CD4-positive, alpha-beta T cell treated with Interleukin-12 subunit alpha and Interleukin-12 subunit beta, for 1 hour (primary cell): Measurements from ENCODE around the gene LHFPL2.

Source experiments
- DNase-seq: peaks from one replicate; pipeline ENCODE4 v3.0.0-alpha.2; 2020

LHFPL2 gene

GRCh38 chr5:78563621-78564020, 85.0 kb downstream of the LHFPL2 start:
- DNase-seq: no peak

DNA sequence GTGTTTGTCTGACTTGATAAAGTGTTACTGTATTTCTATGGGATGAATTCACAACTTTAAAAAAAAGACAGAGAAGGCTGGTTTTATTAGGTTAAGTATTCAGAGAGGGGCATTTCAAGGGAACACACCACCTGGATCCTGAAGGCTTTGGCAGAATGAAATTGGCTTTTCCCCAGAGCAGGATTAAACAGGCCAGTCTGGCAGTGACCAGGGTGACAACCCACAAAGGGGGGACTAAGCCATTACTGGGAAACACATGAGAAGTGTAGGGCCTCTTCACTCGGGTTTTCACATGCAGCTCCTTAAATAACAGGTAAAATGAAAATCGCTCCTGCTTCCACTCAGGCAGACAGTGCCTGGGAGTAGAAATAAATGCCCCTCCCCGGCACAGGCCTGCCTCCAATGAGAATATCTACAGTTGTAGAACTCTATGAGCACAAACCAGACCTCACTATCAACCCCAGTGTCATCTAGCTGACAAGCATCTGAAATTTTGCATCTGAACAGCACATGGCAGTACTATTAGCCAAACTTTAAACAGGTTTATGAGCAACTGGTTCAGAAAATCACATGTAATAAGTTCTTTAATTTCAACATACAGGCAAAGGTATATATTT, 85.8 kb downstream of the LHFPL2 start:
- no peak for DNase-seq

- DNase-seq: no peak
These were observed 86.6 kb downstream of the LHFPL2 start for GRCh38 chr5:78562001-78562400.

DNA sequence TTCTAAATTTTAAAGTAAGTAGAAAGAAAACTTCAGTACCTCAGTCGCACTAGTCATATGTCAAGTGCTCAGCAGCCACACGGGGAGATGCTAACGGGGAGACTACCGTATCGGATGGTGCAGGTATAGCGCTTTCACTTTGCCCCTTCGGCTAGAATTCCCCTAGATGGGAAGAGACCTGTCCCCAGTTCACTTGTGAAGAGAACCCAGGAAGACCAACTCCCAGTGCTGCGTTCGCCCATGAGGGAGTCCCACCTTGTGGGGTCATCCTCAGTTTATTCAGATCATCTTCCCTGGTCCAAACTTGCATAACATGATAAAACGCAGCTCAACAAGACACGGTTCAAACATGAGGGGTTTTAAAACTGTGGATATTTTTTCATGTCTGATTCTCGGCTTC, 87.3 kb downstream of the LHFPL2 start:
- DNase-seq: no peak

- DNase-seq: no peak
These were observed 88.3 kb downstream of the LHFPL2 start for GRCh38 chr5:78560000-78560855.

DNA sequence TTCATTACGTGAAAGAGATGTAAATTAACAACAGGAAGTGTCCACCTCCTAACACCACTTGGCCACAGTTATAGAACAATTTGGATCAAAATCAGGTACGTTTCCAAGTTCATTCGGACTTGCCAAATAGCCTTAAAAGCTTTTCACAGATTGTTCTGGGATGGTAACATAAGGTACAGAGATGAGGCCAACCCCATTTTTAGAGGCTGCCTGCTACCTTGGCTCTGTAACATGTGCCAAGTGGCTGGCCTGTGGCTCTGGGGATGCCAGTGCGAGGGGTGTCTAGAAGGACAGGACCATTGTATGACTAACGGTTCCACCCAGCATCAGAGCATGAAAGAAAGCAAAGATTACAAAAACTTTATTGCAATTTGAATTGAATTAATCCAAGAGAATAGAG, 91.0 kb downstream of the LHFPL2 start:
- DNase-seq: no peak

GRCh38 chr5:78555870-78556269, 92.7 kb downstream of the LHFPL2 start:
- no peak for DNase-seq

GRCh38 chr5:78554670-78555069, 93.9 kb downstream of the LHFPL2 start:
- no peak for DNase-seq

DNA sequence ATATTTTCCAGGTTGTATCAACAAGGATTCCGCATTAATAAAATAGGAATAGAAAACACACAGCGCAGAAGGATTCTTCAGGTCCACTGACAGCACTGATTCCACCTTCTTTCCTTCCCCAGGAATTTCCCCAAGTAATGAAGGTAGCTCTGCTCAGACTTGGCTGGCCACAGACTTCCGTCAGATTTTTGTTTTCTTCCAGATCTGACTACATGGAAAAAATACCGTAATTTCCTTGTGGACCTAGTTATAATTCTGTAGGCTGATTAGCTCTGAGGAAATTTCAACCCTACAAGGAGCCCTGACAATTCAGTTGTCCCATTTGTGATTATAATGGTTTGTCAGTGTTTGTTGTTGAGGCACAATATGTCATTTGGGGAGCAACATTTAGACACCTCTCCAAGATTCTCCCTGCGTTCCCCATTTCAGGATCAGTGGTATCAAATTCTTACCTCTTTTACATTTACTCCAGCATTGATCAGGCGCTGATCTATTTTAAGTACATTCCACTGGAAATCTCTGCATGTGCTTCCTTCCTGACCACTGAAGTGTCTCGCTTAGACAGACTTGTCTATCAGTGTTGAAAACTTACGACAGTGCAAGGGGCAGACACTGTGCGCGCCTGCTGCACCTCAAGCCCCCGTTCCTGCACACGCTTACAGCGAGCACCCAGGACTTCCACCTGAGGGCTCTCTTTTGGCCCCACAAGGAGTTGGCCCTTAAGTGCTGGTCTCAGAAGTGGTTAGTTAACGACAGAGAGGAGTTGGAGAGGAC, 94.8 kb downstream of the LHFPL2 start:
- DNase-seq: no peak

DNA sequence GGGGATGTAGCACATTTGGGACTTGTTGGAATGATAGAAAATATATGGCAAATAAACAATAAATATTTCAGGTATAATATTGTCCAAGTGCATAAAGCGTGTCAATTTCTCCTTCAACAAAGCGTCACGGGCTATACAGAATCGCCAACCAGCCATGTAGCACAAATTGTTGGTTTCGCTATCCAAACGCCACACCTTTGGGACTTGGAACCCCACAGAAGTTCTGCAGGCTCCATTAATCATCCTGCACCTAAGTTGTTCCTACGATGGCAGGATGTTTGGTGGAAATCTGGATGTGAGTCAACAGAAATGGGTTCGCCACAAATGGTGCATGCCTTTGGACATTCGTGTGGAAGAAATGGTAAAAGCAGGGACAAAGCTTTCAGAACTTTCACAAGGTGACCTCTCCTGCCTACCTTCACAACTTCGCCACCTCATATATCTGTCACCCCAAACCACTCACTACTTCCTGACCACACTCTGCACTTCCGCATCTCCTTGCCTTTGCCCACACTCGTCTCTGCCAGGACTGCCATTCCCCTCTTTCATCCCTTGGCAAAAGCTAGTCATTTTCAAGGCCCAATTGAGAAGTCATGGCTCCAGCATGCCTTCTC, 95.7 kb downstream of the LHFPL2 start:
- no peak for DNase-seq

DNA sequence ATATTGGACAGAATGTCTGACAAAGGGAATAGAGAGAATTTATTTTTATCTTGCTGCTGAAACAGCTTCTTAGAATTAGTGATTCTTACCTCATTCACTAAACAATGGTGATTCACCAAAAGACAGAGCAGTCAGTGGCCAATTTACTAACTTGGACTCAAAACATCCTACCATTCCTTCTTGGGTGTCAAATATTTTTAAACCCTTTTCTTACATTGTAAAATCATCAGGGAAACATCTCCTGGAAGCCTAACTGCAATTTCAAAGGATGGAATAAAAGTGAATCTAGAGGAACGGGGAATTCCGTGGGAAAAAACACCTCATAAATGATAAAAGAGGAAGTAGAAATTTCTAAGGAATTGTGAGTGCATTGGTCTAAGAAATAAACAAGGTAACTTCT, 97.7 kb downstream of the LHFPL2 start:
- DNase-seq: no peak

- no peak for DNase-seq
These were observed 99.5 kb downstream of the LHFPL2 start for GRCh38 chr5:78549043-78549442.

DNA sequence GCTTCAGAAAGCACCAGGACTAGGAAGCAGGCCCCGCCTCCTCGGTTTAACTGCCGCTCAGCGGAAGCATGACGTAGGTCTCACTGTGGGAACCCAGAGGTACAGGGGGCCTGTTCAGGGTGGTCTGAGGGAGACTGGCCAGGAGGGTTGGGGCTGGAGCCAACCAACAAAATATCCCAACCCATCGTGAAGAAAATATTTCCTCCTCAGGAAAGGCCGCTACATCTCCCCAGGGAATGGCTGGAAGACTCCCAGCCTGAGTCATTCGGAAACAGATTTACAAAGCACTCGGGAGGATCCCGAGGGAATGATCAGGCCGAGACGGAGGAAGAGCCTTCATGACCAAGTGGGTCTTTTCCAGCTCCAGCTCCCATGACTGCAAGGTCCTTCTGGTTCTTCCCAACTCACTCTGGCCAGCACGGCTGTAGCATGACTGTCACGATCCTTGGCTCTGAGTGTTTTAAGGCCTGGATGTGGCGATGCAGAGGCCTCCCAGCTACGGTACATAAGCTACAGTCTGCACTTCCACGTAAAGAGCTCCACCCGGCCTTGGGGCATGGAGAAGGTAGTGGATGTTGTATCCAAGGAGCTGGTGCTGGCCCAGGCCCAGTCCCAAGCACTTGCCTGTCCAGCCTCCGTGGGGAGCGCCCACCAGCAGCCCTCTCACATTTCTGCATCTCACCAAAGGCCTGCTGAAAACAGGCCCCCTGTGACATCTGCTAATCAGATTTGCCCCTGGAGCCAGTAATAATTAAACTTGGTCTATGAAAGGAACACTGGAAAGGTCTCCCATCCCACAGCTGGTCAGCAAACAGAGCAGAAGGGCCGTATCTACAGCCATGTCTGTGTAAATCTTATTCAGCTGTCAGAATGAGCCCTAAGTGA, 100.6 kb downstream of the LHFPL2 start:
- no peak for DNase-seq

DNA sequence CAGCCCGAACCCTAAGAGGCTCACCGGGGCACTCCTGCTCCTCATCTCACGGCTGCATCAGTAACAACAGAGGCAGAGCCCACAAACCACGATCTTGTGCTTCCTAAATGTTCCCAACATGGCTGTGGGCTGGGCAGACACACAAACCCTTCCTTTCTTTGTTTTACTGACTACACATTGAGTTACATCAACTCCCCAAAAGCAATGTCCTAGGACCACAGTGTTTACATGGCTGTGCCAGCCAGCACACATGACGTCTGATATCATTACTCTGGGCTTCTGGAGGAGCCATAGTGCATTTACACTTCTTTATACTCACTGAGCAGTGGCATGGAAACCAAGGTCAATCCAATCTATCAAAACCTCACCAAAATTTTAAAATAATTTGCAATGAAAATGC, 101.4 kb downstream of the LHFPL2 start:
- DNase-seq: no peak

GRCh38 chr5:78546276-78546996, 102.1 kb downstream of the LHFPL2 start:
- DNase-seq: no peak

GRCh38 chr5:78545406-78545805, 103.2 kb downstream of the LHFPL2 start:
- no peak for DNase-seq

DNA sequence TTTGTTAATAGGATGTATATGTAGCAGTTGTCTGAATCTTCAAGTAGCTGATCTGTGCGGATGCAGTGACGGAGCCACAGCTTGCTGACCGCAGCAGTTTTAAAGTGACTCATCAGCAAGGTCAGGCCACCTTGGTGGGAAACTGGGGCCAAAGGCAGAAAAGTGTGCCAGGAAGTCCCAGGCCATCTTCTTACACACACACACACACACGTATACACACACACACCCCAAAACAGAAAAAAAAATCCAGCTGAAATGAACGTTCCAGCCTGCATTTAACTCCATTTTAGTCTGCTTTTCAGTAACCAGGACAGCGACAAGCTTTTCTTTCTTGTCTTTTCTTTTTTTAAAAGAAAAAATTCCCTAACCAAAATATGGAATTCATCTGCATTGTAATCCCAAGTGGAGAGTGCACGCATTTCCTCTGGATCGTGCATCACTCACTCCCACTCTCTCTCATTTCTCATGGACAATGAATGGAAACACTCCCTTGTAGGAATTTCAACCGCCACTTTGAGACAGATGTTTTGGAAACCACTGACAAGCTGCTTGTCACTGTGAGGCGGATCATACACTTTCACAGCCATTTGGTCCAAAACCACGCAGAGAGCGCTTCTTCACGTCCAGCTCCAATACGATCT, 103.9 kb downstream of the LHFPL2 start:
- DNase-seq: no peak

GRCh38 chr5:78543916-78544315, 104.7 kb downstream of the LHFPL2 start:
- no peak for DNase-seq

DNA sequence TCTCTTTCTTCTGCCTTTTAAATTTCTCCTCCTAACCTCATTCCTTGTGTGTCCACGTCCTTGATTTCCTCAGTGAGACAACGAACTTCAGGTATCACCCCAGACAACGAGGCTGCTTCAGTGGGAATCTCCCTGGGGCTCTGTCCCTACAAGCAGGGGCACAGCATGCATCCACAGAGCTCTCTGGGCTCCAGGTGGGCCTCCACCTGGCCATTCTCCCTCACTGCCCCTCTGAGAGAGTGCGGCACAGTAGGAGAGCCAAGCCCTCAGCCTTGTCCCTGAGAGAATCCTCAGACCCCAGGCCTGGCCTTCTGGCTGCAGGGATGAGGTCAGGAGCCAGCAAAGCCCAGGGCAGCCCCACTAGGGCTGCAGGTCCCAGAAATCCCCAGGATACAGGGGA, 105.3 kb downstream of the LHFPL2 start:
- no peak for DNase-seq

DNA sequence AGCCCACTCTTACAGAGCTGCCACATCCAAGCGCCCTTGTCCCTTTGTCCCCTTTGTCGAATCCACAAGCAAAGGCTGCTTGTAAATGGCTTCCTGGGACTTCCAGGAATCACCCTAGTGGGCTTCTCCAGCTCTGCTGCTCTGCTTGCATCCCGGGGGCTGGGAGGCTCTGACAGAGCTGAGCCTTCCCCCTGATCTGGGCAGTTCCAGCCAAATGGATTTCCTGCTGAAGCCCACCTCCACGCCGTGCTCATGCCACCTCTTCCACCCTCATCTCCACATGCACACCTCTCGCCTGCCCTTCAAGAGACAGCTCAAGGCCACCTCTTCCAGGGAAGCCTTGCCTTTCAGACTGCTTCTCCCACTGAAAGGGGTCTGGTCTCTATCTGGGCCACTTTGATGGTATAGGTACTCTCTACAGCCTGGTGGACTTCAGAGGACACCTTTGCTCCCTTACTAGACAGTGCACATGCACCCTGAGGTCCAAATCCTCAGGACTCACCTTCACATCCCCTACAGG, 106.2 kb downstream of the LHFPL2 start:
- no peak for DNase-seq
